Activated CD4-positive, alpha-beta T cell treated with anti-CD3 and anti-CD28 coated beads, Interleukin-2, amount 50 U/mL, for 24 hours (primary cell): ENCODE measurements around the gene ACSM4.
"Not testable (repeated sequence)": the region's sequence is repeated elsewhere in the genome, so short reads cannot be mapped to it uniquely, and the experiment has no call there.

Source experiments
- DNase-seq, 2 donors: peaks; one replicate each; pipeline ENCODE4 v3.0.0-alpha.2; 2020; ENCODE audit warnings: low read depth in 1 of 2, low spot score in 1 of 2

Gene ACSM4

DNA sequence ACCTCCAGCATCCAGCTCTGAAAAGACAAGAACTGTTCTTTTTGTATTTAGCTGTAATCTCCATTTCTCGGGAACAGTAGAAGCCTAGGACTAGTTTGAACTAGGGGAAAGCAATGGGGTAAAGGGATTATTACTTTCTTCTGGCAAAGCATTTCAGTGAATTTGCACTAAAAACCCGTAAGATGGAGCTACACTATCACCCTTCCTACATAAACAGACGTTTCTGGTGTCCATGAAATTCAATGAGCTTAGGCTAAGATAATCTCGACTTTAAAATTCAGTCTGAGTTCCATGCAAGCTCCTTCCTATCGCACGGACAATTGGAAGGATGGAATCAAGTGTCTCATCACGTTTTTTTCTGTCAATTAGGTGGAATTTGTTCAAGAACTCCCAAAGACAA lies 24.0 kb downstream of the ACSM4 start:
- no peak for DNase-seq

DNA sequence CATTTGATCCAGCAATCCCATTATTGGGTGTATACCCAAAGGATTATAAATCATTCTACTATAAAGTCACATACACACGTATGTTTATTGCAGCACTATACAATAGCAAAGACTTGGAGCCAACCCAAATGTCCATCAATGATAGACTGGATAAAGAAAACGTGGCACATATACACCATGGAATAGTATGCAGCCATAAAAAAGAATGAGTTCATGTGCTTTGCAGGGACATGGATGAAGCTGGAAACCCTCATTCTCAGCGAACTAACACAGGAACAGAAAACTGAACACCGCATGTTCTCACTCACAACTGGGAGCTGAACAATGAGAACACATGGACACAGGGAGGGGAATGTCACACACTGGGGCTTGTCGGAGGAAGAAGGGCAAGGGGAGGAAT lies 33.9 kb downstream of the ACSM4 start:
- DNase-seq = not testable (repeated sequence)

DNA sequence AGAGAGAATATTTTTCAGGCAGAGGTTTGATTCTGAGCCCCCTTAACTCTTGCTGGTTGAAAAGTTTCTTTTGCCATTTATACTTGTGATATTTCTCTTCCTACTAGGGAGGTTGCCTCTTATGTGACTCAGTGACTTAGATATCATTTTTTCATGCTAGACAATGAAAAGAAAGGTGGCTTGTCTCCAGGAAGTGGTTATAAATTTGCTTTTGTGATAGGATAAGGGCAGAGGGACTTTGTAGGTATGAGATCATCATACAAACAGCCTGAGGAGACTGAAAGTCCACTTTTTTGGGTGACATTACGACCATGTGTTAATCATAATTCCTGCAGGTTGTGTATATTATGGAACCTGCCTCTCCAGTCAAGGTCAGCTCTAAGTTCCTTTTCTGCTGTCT lies 35.8 kb downstream of the ACSM4 start:
- no peak for DNase-seq

DNA sequence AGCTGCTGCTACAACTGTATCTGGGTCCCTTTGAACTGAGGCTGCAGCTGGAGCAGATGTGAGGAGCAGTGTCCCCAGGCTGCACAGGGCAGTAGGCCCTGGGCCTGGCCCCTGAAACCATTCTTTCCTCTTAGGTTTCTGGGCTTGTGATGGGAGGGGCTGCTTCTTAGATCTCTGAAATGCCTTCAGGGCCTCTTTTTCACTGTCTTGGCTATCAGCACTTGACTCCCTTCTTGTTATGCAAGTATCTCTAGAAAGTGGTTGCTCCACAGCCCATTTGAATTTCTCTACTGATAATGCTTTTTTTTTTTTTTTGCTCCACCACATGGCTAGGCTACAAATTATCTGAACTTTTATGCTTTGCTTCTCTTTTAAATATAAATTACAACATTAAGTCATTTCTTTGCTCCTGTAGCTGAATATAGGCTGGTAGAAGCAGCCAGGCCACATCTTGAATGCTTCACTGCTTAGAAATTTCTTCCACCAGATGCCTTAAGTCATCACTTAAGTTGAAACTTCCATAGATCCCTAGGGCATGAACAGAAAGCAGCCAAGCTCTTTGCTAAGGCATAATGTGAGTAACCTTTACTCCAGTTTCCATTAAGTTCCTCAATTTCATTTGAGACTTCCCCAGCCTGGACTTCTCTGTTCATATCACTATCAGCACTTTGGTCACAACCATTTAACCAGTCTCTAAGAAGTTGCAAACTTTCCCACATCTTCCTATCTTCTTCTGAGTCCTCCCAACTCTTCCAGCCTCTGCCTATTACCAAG lies 41.1 kb downstream of the ACSM4 start:
- no peak for DNase-seq

DNA sequence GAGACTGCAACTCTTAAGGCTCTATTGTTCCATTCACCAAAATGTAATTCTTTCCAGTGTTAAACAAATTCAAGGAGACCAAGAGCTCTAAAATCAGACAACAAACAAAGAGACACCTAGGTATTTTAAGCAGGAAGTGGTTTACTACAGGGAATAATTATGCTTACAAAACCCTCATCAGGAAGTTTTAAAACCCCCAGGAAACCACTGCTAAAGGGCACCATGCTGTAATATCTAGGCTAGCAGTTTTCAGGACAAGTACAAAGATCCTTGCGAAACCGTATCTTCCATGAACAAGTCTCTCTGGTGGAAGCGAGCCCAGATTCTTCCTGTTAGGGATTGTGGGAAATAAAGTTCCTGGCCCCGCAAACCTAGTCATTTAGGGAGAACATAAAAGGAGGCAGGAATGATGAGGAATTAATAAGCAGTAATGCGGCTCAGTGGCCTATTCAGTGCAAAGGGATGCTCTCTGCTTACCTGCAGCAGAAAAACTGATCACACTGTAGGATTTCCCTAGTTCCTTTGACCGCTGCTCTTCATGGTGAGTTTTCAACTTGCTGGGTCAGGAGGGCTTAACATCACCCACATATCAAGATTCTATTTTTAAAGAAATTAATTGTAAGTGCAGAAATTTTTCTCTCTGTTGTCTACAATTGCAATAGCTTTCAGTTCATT lies 42.8 kb downstream of the ACSM4 start:
- no peak for DNase-seq

DNA sequence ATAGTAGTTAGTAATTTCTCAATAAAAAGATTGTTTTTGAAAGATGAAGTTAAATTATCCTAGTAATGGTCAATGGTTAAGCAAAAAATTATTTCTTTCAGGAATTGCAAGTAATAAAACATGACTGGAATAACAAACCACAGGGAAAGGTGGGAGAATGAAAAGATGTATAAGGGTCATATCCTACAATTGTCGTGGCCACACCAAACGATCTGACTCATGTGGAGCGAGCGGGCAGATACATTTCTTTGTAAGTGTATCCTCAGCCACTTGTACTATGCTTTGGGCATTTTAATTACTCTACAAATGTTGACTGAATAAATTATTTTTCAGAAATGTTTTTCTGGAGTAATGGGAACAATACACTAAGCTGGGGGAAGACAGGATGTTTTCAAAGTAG lies 45.5 kb downstream of the ACSM4 start:
- no peak for DNase-seq

DNA sequence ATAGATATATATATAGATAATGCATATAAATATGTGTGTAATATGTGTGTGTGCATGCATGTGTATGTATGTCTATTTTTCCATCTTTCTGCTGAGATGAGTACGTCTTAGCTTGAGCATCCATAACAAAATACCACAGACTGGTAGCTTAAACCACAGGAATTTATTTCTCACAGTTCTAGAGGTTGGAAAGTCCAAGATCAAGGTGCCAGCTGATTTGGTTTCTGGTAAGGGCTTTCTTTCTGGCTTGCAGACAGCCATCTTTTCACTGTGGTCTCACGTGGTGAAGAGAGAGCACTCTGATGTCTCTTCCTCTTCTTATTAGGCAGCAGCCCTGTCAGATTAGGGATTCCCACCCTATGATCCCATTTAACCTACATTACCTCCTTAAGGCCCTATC lies 47.3 kb downstream of the ACSM4 start:
- DNase-seq = no peak

DNA sequence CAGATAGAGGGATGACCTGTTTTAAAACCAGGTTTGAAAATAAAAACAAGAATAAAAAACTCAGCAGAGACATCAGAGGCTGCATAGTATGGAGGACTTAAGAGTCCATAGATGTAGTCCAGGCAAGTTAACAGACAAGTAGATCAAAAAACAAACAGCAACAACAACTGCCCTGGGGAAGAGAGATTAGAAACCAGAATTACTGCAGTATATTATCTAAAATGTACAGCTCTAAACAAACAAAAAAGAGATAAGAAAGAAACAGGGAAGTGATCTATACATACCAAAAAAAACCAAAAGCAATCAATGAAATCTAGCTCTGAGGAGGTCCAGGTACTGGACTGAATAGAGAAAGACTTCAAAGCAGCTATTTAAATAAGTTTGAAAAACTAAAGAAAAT lies 48.8 kb downstream of the ACSM4 start:
- no peak for DNase-seq

DNA sequence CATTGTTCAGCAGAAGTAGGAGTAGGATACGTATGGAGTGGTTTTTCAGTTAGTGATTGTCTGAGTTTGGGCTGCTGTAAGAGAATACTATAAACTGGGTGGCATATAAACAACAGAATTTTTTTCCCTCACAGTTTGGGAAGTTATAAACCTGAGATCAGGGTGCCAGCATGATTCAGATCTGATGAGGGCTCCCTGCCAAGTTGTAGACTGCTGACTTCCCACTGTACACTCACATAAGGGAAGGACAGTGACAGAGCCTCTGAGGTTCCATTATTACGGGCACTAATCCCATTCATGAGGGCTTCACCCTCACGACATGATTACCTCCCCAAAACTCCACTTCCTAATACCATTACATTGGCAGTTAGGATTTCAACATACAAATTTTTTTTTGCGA lies 50.7 kb downstream of the ACSM4 start:
- DNase-seq = no peak

DNA sequence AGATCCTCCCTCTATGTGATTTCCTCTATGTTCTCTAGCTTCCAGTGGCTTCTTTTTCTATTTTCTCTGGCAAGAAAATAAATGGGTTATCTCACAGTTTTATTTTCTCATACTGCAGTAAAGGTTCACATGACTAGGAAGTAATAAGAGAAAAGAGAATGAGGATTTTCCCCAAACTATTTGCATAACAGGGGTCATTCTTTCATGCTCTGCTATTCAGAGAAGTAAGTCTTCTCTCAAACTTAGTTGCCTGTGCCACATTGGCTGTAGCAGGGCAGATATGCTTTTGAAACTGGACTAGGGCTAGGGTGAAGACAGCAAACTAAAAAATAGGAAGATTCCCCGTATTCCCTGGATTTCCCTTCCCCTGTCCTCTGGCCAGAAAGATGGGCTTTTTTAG lies 57.4 kb downstream of the ACSM4 start:
- no peak for DNase-seq

DNA sequence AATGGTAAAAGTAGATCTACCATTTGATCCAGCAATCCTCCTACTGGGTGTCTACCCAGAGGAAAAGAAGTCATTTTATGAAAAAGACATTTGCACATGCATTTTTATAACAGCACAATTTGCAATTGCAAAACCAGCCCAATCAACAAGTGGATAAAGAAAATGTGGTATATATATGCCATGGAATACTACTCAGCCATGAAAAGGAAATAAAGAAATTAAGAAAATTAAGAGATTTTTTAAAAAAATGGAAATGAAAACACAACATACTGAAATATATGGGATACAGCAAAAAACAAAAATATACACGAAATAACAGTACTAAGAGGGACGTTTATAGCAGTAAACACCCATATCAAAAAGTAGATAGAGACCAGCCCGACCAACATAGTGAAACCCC lies 58.9 kb downstream of the ACSM4 start:
- DNase-seq = no peak

DNA sequence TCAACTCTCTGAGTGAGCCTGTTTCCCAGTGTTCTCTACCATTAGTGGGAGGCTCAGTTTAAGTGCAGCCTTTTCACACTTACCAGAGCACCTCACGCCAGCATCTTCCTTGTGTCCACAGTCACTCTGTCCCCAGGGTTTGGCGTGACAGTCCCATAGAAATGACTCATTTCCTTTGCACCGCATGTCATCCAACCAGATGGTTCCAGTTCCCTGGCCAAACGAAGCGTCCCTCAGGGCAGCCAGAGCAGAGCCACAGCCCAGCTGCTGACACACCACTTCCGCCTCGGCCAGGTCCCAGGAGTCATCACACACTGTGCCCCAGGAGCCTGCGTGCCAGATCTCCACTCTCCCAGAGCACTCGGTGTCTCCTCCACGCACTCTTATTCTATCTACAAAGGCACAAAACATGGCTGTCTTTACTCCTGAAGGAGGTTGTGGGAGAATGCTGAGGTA lies 65.4 kb downstream of the ACSM4 start:
- DNase-seq = no peak

DNA sequence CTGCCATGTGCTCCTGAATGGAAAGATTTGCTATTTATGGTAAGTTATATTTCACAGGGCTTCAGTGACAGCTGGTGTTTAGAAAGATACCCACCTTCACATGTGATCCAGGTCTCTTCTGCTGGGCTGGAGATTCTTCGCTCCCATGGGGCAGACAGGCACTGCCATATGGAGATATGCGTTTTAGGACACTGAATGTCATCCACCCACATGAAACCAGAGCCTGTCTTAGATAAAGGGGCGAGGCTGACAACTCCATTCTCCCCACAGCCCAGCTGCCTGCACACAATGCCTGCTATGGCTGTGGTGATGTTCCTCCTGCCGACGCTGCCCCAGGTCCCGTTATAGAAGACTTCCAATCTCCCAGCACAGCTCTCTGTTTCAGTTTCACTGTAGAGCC lies 69.4 kb downstream of the ACSM4 start:
- no peak for DNase-seq

DNA sequence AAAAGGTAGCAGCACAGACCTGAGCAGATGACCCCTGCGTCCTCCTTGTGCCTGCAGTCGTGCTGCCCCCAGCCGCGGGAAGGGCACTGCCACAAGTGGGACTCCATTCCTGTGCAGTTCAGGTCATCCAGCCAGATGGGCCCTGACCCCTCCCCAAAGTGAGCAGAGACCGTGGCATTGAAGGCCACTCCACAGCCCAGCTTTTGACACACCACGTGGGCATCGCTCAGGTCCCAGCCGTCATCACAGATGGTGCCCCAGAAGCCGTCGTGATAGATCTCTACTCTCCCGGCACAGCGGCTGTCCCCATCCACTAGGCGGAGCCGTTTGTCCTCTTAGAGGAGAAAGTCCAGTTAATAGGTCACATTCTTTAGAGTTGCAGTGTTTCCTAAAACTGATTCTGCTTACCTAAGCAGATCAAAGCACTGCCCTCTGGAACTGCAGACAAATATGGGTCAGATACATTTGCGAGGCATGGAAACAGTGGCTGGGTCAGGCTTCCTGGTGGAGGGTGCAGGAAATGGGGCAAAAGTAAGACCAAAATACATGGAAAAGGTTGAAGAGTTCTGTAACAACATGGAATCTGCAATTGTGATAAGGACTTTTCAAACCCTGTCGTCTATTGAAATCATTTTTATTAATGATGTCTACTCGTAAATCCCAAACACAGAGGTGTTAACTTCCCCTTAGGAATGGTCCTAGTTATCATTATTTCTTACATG lies 70.7 kb downstream of the ACSM4 start:
- no peak for DNase-seq

DNA sequence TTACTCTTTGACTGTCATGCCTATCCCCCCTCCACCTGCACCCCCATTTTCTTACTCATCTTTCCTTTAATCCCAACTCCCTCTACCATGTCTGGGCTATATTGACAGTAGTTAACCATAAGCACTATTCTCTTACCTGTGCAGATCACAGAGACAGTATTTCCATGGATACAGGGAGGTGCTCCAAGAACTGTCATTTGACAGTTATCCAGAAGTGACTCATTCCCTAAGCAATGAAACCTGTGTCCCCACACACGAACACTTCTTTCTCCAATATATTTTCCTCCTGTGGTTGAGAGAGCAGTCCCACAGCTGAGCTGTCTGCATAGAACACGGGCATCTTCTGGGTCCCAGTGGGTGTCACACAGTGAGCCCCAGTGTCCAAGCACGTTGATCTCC lies 71.3 kb downstream of the ACSM4 start:
- DNase-seq = no peak

DNA sequence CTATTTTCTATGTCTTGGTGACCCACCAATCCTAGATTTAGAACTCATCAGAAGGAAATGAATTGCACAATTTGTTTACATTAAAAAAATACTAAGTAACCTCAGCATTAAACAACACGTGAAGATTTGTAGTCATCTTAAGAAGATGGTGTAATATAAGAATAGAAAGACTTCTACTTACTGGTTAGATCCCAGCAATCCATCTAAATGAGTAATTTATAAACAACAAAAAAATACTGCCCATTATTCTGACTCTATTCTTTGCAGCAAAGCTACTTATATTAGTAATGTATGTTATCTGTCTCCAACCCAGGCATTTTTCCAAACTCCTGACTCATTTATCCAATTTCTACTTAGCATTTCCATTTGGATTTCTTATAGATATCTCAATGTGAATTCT lies 72.3 kb downstream of the ACSM4 start:
- DNase-seq = no peak
